GM18861 (cell line): ENCODE measurements around the gene TPI1.

Experiments used
- ATAC-seq: cut with Tn5 transposase; IDR thresholded peaks from one replicate; pipeline ENCODE4 v1.9.1; 2021; ENCODE audit not compliant: unreplicated experiment

The TPI1 gene

DNA sequence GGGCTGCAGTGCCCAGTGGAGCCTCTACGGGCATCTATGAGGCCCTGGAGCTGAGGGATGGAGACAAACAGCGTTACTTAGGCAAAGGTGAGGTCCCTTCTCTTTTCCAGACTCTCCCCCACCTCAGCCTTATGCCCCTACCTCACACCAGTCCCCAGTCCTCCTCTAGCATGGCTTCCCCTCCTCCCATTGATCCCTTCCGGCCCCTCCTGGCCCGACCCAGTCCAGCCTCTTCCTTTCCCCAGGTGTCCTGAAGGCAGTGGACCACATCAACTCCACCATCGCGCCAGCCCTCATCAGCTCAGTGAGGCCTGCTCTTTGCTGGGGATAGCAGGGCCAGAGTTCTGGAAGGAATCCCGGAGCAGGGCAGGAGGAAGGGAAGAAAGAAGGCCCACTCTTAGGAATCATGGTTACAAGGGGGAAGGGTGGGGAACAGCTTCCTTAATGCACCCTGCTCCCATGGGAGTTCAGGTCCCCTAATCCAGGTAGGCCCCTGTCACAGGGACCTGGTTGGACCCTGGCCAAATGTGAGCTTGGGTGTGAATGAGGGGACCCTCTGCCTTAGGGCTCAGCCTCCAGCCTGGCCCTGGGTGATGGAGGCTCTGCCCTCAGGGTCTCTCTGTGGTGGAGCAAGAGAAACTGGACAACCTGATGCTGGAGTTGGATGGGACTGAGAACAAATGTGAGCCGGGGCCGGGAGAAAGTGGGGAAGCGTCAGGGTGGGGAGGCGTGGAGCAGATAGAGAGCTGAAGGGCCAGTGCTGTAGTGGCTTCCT is 49.3 kb downstream of the TPI1 start:
- ATAC-seq, result no peak

DNA sequence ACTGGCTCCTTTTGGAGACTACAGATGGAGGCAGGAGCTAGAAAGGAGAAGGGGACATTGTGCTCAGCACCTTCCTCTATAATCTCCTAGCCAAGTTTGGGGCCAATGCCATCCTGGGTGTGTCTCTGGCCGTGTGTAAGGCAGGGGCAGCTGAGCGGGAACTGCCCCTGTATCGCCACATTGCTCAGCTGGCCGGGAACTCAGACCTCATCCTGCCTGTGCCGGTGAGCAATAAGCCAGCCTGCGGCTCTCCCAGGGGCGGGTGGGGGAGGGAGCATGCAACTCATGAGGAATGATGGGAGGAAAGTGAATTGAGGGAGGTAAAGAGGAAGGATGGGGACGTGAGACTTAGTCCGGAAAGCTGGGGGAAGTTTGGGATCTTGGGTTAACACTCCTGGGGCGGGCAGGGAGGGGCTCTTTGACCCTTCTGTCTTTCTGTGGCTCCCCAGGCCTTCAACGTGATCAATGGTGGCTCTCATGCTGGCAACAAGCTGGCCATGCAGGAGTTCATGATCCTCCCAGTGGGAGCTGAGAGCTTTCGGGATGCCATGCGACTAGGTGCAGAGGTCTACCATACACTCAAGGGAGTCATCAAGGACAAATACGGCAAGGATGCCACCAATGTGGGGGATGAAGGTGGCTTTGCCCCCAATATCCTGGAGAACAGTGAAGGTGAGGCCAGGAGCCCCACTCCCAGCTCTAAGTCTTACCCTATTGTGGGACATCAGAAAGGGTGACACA is 50.3 kb downstream of the TPI1 start:
- no peak for ATAC-seq

- no peak for ATAC-seq
Measured at GRCh38 chr12:6919588-6919987, 52.3 kb downstream of the TPI1 start.
